Measurements from ENCODE around the gene PLK1. TPM values are rescaled to one million over a fixed set of nuclear protein-coding genes. Genes with fewer than 3 reads are reported as not detected.
"Not testable (repeated sequence)": the region's sequence is repeated elsewhere in the genome, so short reads cannot be mapped to it uniquely, and the experiment has no call there.

PLK1 gene
- total RNA-seq: 1 to 10 TPM in 3 of 4 donors, under 1 TPM in 1; 0.59 to 9.6 (median 2.1) TPM

DNA sequence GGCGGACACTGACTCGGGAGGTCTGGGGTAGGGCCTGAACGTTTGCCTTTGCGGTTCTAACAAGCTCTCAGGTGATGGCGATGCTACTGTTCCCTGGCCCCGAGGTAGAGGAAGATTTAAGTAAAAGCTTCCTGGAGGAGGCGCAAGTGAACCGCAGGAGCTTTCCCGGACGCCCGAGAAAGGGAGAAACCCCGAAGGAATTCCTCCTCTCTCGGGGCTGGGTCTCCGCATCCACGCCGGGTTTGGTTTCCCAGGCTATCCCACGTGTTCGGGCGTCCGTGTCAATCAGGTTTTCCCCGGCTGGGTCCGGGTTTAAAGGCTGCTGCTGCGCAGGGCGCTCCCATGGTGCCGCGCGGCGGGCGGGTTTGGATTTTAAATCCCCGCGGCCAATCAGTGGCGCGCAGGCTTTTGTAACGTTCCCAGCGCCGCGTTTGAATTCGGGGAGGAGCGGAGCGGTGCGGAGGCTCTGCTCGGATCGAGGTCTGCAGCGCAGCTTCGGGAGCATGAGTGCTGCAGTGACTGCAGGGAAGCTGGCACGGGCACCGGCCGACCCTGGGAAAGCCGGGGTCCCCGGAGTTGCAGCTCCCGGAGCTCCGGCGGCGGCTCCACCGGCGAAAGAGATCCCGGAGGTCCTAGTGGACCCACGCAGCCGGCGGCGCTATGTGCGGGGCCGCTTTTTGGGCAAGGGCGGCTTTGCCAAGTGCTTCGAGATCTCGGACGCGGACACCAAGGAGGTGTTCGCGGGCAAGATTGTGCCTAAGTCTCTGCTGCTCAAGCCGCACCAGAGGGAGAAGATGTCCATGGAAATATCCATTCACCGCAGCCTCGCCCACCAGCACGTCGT lies at the start of gene PLK1:
TSS of gene PLK1 (plus strand) at position 460 of the 844 bp plus-strand sequence. CDS start at position 504, 44 bp downstream.
- DNase-seq (ENCODE audit: low spot score in 2 of 2): peak; percentile 41 to 50
- H3K4me1 ChIP-seq: peaks cover 0 to 18% (median 13%) of the 10 kb centered on the region in 4 donors
- 1% methylated on average over 34 to 67 of the region's 75 CpGs for WGBS, 2 donors
- H3K27me3 ChIP-seq: no peaks in the 10 kb centered on the region
- H3K27ac ChIP-seq: no peak within 1 kb of the TSS
- H3K9me3 ChIP-seq: no peaks in the 10 kb centered on the region
- H3K4me3 ChIP-seq: peak within 1 kb of the TSS; percentile 29 to 58 (median 43)
- H3K36me3 ChIP-seq: peaks cover 0 to 47% (median 0%) of the 10 kb centered on the region in 3 donors
- peak in 1 of 5 experiments; percentile 17 for TF ChIP-seq CTCF (IDR thresholded peaks at IDR 0.05)
- TF ChIP-seq POLR2A (IDR thresholded peaks at IDR 0.05): no peak
- peak in 1 of 2 donors; percentile 26 for TF ChIP-seq EP300 (IDR thresholded peaks at IDR 0.05)

- 94 to 95% methylated on average over 8 of the region's 8 CpGs for WGBS, 2 donors
- no peak overlapping the region for H3K4me3 ChIP-seq
- H3K4me1 ChIP-seq: no peaks in the 10 kb centered on the region
- no peaks in the 10 kb centered on the region for H3K27me3 ChIP-seq
- DNase-seq (ENCODE audit: low spot score in 2 of 2): no peak
- no peaks in the 10 kb centered on the region for H3K9me3 ChIP-seq
- H3K27ac ChIP-seq: no peak overlapping the region
- no peak for TF ChIP-seq POLR2A (IDR thresholded peaks at IDR 0.05)
- no peak for TF ChIP-seq CTCF (IDR thresholded peaks at IDR 0.05)
- TF ChIP-seq EP300 (IDR thresholded peaks at IDR 0.05): no peak
- H3K36me3 ChIP-seq: peaks cover 2 to 88% (median 20%) of the 10 kb centered on the region in 3 donors
Measured at GRCh38 chr16:23629516-23629915, 49.2 kb upstream of the PLK1 start.

DNA sequence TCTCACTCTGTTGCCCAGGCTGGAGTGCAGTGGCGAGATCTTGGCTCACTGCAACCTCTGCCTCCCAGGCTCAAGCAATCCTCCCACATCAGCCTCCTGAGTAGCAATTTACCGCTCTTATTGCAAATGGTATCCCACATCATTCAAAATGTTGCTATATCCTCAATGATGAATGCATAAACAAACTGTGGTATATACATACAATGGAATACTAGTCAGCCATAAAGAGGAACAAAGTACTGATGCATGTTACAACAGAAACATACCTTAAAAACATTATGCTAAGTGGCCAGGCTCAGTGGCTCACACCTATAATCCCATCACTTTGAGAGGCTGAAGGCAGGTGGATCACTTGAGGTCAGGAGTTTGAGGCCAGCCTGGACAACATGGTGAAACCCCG lies 46.8 kb upstream of the PLK1 start:
- DNase-seq (ENCODE audit: low spot score in 2 of 2); H3K9me3 ChIP-seq; H3K4me1 ChIP-seq; H3K4me3 ChIP-seq; H3K27ac ChIP-seq; H3K27me3 ChIP-seq: not testable (repeated sequence)
- peaks cover 0 to 88% (median 7%) of the 10 kb centered on the region in 3 donors for H3K36me3 ChIP-seq
- 95 to 100% methylated on average over 3 of the region's 3 CpGs for WGBS, 2 donors

GRCh38 chr16:23634461-23635036 lies 44.1 kb upstream of the PLK1 start:
- H3K9me3 ChIP-seq: no peaks in the 10 kb centered on the region
- peaks cover 0 to 74% (median 4%) of the 10 kb centered on the region in 3 donors for H3K36me3 ChIP-seq
- DNase-seq (ENCODE audit: low spot score in 2 of 2): no peak
- 92 to 96% methylated on average over 4 of the region's 4 CpGs for WGBS, 2 donors
- no peak overlapping the region for H3K4me3 ChIP-seq
- TF ChIP-seq POLR2A (IDR thresholded peaks at IDR 0.05): no peak
- no peak for TF ChIP-seq CTCF (IDR thresholded peaks at IDR 0.05)
- TF ChIP-seq EP300 (IDR thresholded peaks at IDR 0.05): no peak
- peaks cover 0 to 6% (median under 1%) of the 10 kb centered on the region in 4 donors for H3K4me1 ChIP-seq
- no peak overlapping the region for H3K27ac ChIP-seq
- H3K27me3 ChIP-seq: no peaks in the 10 kb centered on the region

DNA sequence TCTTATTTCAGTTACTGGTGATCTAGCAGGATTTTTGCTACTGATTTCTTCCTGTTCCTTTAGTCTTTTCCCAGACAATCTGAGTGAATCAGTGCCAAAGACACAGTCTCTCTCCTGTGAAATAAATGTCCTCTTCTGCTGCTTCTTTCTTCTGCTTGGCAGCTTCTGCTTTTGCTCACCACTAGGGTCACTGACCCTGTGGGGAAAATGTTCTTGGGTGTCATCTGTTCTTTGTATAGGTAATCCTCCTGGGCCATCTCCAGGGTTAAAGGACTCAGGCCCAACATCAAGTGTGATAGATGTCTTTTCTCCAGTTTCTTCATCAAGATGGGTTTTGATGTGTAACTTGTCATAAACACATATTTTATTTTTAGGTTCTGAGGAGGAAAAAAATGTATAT lies 42.7 kb upstream of the PLK1 start:
- DNase-seq (ENCODE audit: low spot score in 2 of 2): no peak
- Histone ChIP-seq H3K36me3 (peaks cover 0 to 65% (median 0%) of the 10 kb centered on the region in 3 donors), H3K27me3 (no peaks in the 10 kb centered on the region), H3K9me3 (no peaks in the 10 kb centered on the region), H3K27ac (no peak overlapping the region), H3K4me3 (no peak overlapping the region), H3K4me1 (peaks cover 0 to 16% (median 11%) of the 10 kb centered on the region in 4 donors)
- no peak for TF ChIP-seq EP300 (IDR thresholded peaks at IDR 0.05)
- TF ChIP-seq POLR2A (IDR thresholded peaks at IDR 0.05): no peak
- no peak for TF ChIP-seq CTCF (IDR thresholded peaks at IDR 0.05)
